Measurements from ENCODE around the gene SPATA31D3. TPM values are rescaled to one million over a fixed set of nuclear protein-coding genes. Genes with fewer than 3 reads are reported as not detected.

The SPATA31D3 gene
- not detected for total RNA-seq

GRCh38 chr9:81943393-81943792 is at the start of gene SPATA31D3:
TSS of gene SPATA31D3 (plus strand) at chr9:81943500. CDS start at chr9:81943586, 86 bp downstream.

GRCh38 chr9:81928305-81928704 is 15.0 kb upstream of the SPATA31D3 start, which contains the start of gene SPATA31D4:
TSS of gene SPATA31D4 (plus strand) at chr9:81928428. CDS start at chr9:81928514, 86 bp downstream.

GRCh38 chr9:81988472-81988871 is 45.2 kb downstream of the SPATA31D3 start, which contains the start of gene SPATA31D1:
TSS of gene SPATA31D1 (plus strand) at chr9:81988772. CDS start at chr9:81988819, 47 bp downstream.

Other genes with a start within 250 kb of the SPATA31D3 start
- not detected for gene SPATA31D4, start 15.1 kb upstream of the SPATA31D3 start, total RNA-seq
- gene SPATA31D1, start 45.3 kb downstream of the SPATA31D3 start, total RNA-seq: not detected